ENCODE data around the gene MATCAP1.

DNA sequence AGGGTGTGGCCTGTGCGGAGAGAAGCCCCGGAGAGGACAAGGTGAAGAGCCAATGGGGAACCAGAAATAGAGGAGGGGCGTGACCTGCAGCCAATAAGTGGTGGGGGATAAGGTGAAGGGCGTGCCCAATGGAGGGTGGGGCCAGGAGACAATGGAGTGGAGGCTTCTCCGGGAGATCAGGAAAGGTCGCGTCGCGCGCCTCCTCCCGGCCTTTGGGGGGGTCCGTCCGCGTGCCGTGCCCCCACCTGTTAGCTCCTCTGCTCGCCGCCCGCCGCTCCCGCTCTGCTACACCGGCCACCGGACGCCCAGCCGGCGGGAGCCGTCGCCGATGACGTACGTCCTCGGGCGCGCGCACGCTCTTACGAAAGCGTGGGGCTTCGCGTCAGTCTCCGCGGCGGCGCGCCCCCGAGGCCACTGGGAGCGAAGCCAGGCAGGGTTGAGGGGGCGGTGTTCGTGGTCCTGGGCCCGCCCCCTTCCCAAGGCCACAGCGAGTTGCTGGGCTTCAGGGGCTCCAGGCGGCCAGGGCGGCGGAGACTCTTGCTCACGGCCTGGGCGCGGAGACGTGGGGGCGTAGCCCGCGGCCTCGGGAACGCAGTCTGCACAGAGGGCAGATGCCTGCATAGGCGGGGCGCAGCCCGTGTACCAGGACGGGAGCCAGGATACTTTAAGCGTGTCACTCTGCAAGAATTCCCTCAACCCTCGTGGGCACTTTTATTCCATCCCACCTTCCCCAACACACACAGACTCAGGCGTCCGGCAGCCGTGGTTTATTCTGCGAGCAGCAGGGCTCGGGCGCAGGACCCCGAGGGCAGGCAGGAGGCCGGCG is at the start of gene MATCAP1:
- TF ChIP-seq, protein P1, sequence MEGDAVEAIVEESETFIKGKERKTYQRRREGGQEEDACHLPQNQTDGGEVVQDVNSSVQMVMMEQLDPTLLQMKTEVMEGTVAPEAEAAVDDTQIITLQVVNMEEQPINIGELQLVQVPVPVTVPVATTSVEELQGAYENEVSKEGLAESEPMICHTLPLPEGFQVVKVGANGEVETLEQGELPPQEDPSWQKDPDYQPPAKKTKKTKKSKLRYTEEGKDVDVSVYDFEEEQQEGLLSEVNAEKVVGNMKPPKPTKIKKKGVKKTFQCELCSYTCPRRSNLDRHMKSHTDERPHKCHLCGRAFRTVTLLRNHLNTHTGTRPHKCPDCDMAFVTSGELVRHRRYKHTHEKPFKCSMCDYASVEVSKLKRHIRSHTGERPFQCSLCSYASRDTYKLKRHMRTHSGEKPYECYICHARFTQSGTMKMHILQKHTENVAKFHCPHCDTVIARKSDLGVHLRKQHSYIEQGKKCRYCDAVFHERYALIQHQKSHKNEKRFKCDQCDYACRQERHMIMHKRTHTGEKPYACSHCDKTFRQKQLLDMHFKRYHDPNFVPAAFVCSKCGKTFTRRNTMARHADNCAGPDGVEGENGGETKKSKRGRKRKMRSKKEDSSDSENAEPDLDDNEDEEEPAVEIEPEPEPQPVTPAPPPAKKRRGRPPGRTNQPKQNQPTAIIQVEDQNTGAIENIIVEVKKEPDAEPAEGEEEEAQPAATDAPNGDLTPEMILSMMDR (IDR thresholded peaks at IDR 0.05), result no peak
- no peak for TF ChIP-seq EZH2 (IDR thresholded peaks at IDR 0.05; ENCODE audit: borderline replicate concordance, insufficient read depth, low read depth, low read length, poor library complexity, severe bottlenecking)

Data from B cell (primary cell).